HCT116 (cell line): Measurements from ENCODE around the gene FADS6. TPM values are rescaled to one million over a fixed set of nuclear protein-coding genes. Genes with fewer than 3 reads are reported as not detected.

Experiments
- ATAC-seq: fragments of 200-7000 bp; cut with Tn5 transposase; 2 replicates; pipeline ENCODE4 v1.9.1; 2020; ENCODE audit warnings: mild to moderate bottlenecking, moderate library complexity
- BruUV-seq: library from RNA; stranded (reverse); fragments of 400-500 nt; replicated peaks from 2 replicates; lab custom pipeline; 2021; lab: Mats Ljungman, UMichigan
- CTCF ChIA-PET: fragments of 300-600 bp; sonication (Branson Sonifier 250); formaldehyde crosslinking; loops from one replicate; lab custom pipeline; 2021; ENCODE audit warnings: antibody characterized with exemption; lab: Charles Lee
- POLR2A ChIA-PET: fragments of 300-600, 350-600 bp; sonication (Branson Sonifier 250); formaldehyde crosslinking; loops from one replicate; lab custom pipeline; 2021; ENCODE audit warnings: antibody characterized with exemption; lab: Charles Lee
- RAD21 ChIA-PET, 2 experiments: fragments of 300-600 bp; sonication (Branson Sonifier 250); formaldehyde crosslinking; loops; one replicate each; lab custom pipeline; 2023; ENCODE audit warnings: low total read pairs in 2 of 2; ENCODE audit not compliant: uncharacterized antibody in 2 of 2, unreplicated experiment in 2 of 2, low non-redundant PET in 1 of 2; lab: Charles Lee
- DNase-seq: peaks from one replicate; pipeline ENCODE4 v3.0.0-alpha.2; 2010; ENCODE audit warnings: low read depth, low spot score
- H2AFZ ChIP-seq: fragments of 200-600 bp; shearing (Covaris generic), sonication (generic); 2 replicates; pipeline ENCODE4 v1.6.1; 2017; ENCODE audit warnings: low read depth, mixed run types, mixed read lengths, antibody characterized with exemption, low read length; ENCODE audit not compliant: poor library complexity, severe bottlenecking
- H3K27ac ChIP-seq: 2 replicates; pipeline ENCODE4 v1.5.1; 2012; ENCODE audit warnings: low read depth, low read length
- H3K27me3 ChIP-seq: fragments of 200-600 bp; sonication (generic); 2 replicates; pipeline ENCODE4 v1.6.1; 2016; ENCODE audit warnings: mixed run types, low read length, mixed read lengths; ENCODE audit not compliant: insufficient read depth
- H3K36me3 ChIP-seq, 2 experiments: fragments of 200-500 bp in 1 of 2; fragments of 200-600 bp in 1 of 2; sonication (Bioruptor generic) in 1 of 2; sonication (generic) in 1 of 2; 2 replicates each; pipeline versions ENCODE4 v1.5.1 to v1.6.1; 2014 to 2016; ENCODE audit warnings: low read length in 2 of 2, inconsistent platforms in 1 of 2, mixed read lengths in 1 of 2, mixed run types in 1 of 2; ENCODE audit not compliant: insufficient read depth in 2 of 2, control insufficient read depth in 1 of 2
- H3K4me1 ChIP-seq, 2 experiments: fragments of 200-600 bp in 1 of 2; sonication (generic) in 1 of 2; 2 replicates each; pipeline versions ENCODE4 v1.5.1 to v1.6.1; 2012 to 2017; ENCODE audit warnings: low read length in 2 of 2, inconsistent platforms in 1 of 2, mild to moderate bottlenecking in 1 of 2, mixed read lengths in 1 of 2, mixed run types in 1 of 2, moderate library complexity in 1 of 2; ENCODE audit not compliant: insufficient read depth in 2 of 2, control insufficient read depth in 1 of 2
- H3K4me2 ChIP-seq: fragments of 200-600 bp; sonication (generic); 2 replicates; pipeline ENCODE4 v1.6.1; 2017; ENCODE audit warnings: mixed run types, low read length, mixed read lengths
- H3K4me3 ChIP-seq, 2 experiments: fragments of 200-600 bp in 1 of 2; sonication (generic) in 1 of 2; replicated peaks in 1 of 2; 2 replicates each; pipeline ENCODE4 v1.5.1; 2011 to 2016; ENCODE audit warnings: low read length in 2 of 2, control low read depth in 1 of 2, low read depth in 1 of 2, mild to moderate bottlenecking in 1 of 2, mixed read lengths in 1 of 2, mixed run types in 1 of 2
- H3K79me2 ChIP-seq: fragments of 200-600 bp; sonication (generic); 2 replicates; pipeline ENCODE4 v1.6.1; 2017; ENCODE audit warnings: mild to moderate bottlenecking, mixed run types, low read length, moderate library complexity, mixed read lengths; ENCODE audit not compliant: insufficient read depth
- H3K9ac ChIP-seq: fragments of 200-600 bp; sonication (generic); 2 replicates; pipeline ENCODE4 v1.6.1; 2016; ENCODE audit warnings: low read length, mixed read lengths
- H3K9me2 ChIP-seq: fragments of 200-600 bp; sonication (generic), shearing (Covaris generic); 2 replicates; pipeline ENCODE4 v1.6.1; 2017; ENCODE audit warnings: mixed run types, mild to moderate bottlenecking, moderate library complexity; ENCODE audit not compliant: insufficient read depth
- H3K9me3 ChIP-seq, 2 experiments: fragments of 200-500 bp in 1 of 2; fragments of 200-600 bp in 1 of 2; sonication (Bioruptor generic) in 1 of 2; sonication (generic) in 1 of 2; 2 replicates each; pipeline ENCODE4 v1.6.1; 2014 to 2017; ENCODE audit warnings: low read length in 2 of 2, mixed read lengths in 2 of 2, inconsistent platforms in 1 of 2, low read depth in 1 of 2, mild to moderate bottlenecking in 1 of 2, mixed run types in 1 of 2, moderate library complexity in 1 of 2; ENCODE audit not compliant: control insufficient read depth in 1 of 2, insufficient read depth in 1 of 2
- H4K20me1 ChIP-seq: fragments of 200-600 bp; sonication (generic), shearing (Covaris generic); 2 replicates; pipeline ENCODE4 v1.6.1; 2017; ENCODE audit warnings: mixed run types, mild to moderate bottlenecking, moderate library complexity; ENCODE audit not compliant: insufficient read depth
- EGR1 ChIP-seq: IDR thresholded peaks from 2 replicates; pipeline ENCODE4 v1.6.1; 2012; ENCODE audit warnings: low read depth
- EZH2 ChIP-seq: fragments of 200-600 bp; sonication (generic); IDR thresholded peaks from 2 replicates; pipeline ENCODE4 v1.6.1; 2017; ENCODE audit warnings: antibody characterized with exemption, mixed run types
- POLR2A ChIP-seq: IDR thresholded peaks from 2 replicates; pipeline ENCODE4 v1.7.0; 2011; ENCODE audit warnings: borderline replicate concordance; ENCODE audit not compliant: insufficient read depth, insufficient read length; ENCODE audit errors: extremely low read depth
- POLR2AphosphoS5 ChIP-seq: IDR thresholded peaks from 2 replicates; pipeline ENCODE4 v1.6.1; 2011; ENCODE audit warnings: mild to moderate bottlenecking, low read depth, low read length, moderate library complexity
- RAD21 ChIP-seq: IDR thresholded peaks from 2 replicates; pipeline ENCODE4 v1.6.1; 2012; ENCODE audit warnings: low read depth, mild to moderate bottlenecking
- SIN3A ChIP-seq: IDR thresholded peaks from 2 replicates; pipeline ENCODE4 v1.6.1; 2012; ENCODE audit warnings: low read depth
- SP1 ChIP-seq: IDR thresholded peaks from 2 replicates; pipeline ENCODE4 v1.6.1; 2012; ENCODE audit warnings: low read depth
- SRF ChIP-seq: IDR thresholded peaks from 2 replicates; pipeline ENCODE4 v1.6.1; 2012; ENCODE audit warnings: low read depth
- TCF7L2 ChIP-seq: IDR thresholded peaks from 2 replicates; pipeline ENCODE4 v1.7.0; 2011; ENCODE audit warnings: borderline replicate concordance, inconsistent platforms; ENCODE audit not compliant: insufficient read depth, insufficient read length; ENCODE audit errors: extremely low read depth
- YY1 ChIP-seq: IDR thresholded peaks from 2 replicates; pipeline ENCODE4 v1.6.1; 2011; ENCODE audit warnings: low read length, low read depth, moderate library complexity, mild to moderate bottlenecking; ENCODE audit not compliant: insufficient replicate concordance; ENCODE audit errors: extremely low read depth
- ZFX ChIP-seq: fragments of 450-650 bp; IDR thresholded peaks from 2 replicates; pipeline ENCODE4 v1.6.1; 2017
- intact Hi-C: fragments of 100-400 bp; cut with micrococcal nuclease; formaldehyde crosslinking; loops from 2 replicates; pipeline ENCODE4 v1.10.0; 2022
- total RNA-seq: library from RNA; stranded (reverse); gene quantifications from one replicate; pipeline ENCODE4 v1.2.1, GENCODE V29; 2021; ENCODE audit not compliant: unreplicated experiment
- TF ChIP-seq, protein P1 (sequence below), 3 experiments: fragments of 200-600 bp in 1 of 3; sonication (generic) in 1 of 3; IDR thresholded peaks in 2 of 3; conservative IDR thresholded peaks in 1 of 3; 2 replicates each; pipeline ENCODE4 v1.5.1; 2012 to 2017; ENCODE audit warnings: low read depth in 2 of 3, low read length in 2 of 3, antibody characterized with exemption in 1 of 3, borderline replicate concordance in 1 of 3, control low read depth in 1 of 3, mild to moderate bottlenecking in 1 of 3, mixed read lengths in 1 of 3, mixed run types in 1 of 3, moderate library complexity in 1 of 3; ENCODE audit not compliant: insufficient read depth in 1 of 3
- TF ChIP-seq, protein P2 (sequence below): IDR thresholded peaks from 2 replicates; pipeline ENCODE4 v1.6.1; 2011; ENCODE audit warnings: mild to moderate bottlenecking, low read length, moderate library complexity; ENCODE audit not compliant: insufficient replicate concordance; ENCODE audit errors: extremely low read depth
- TF ChIP-seq, protein P3 (sequence below): IDR thresholded peaks from 2 replicates; pipeline ENCODE4 v1.6.1; 2012

Gene FADS6
- total RNA-seq, 1 experiment from 2014 or later = not detected

DNA sequence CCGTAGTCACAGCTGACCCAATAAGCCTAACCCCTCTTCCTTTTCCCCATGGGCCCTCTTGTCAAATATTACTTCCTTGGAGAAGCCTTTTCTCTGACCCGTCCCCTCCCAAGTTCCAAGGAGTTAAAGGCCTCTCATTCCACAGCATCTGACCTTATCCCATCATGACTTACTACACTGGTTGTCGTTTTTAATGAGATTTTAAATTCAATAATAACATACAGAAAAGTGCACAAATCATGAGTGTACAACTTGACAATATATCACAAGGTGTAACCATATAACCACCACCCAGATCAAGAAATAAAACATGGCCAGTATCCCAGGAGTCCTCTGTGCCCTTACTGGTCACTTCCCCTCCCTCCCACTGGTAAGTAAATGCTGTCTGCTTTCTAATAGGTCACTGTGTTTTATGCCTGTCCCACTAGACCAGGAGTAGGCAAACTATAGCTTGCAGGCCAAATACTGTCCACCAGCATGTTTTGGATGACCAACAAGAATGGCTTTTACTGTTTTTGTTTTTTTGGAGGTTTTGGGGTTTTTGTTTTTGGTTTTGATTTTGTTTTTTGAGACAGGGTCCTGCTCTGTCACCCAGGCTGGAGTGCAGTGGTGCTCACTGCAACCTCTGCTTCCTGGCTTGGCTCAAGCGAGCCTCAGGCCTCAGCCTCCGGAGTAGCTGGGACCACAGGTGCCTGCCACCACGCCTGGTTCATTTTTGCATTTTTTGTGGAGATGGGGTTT, 19.4 kb downstream of the FADS6 start:
- intact Hi-C loops = loop anchor here (5.0 kb wide), 3 partner anchors 83 to 158 kb away; partner anchors contain the start of gene NAT9
- H3K4me2 ChIP-seq = peak overlapping the region; percentile 99
- no peak overlapping the region for H2AFZ ChIP-seq
- H3K9me3 ChIP-seq = no peaks in the 10 kb centered on the region
- POLR2A ChIA-PET = interaction anchor here (0.6 to 2.3 kb wide), 18 partner anchors 11 to 307 kb away, joined by 3 to 23 read pairs (median 7); partner anchors contain the start of genes FADS6, GRIN2C and JPT1
- H3K79me2 ChIP-seq = peaks cover 12% of the 10 kb centered on the region
- peaks cover 14 to 51% of the 10 kb centered on the region in 2 experiments for H3K4me1 ChIP-seq
- H3K36me3 ChIP-seq = no peaks in the 10 kb centered on the region
- H3K9me2 ChIP-seq = no peaks in the 10 kb centered on the region
- H3K27ac ChIP-seq = peak overlapping the region; percentile 77
- H4K20me1 ChIP-seq = no peaks in the 10 kb centered on the region
- peak overlapping the region; percentile 90 for H3K9ac ChIP-seq
- no peaks in the 10 kb centered on the region for H3K27me3 ChIP-seq
- TF ChIP-seq POLR2AphosphoS5 (peak; percentile 66; the same call in 1 of the 2 replicates), SP1 (0 out of 2 replicates have a peak, but pooled peaks have one; percentile 7), SIN3A (no peak), SRF (no peak), YY1 (peak; percentile 63), EZH2 (no peak), ZFX (no peak), POLR2A (peak; percentile 47), RAD21 (no peak), EGR1 (no peak), TCF7L2 (no peak)
- TF ChIP-seq, protein P1, sequence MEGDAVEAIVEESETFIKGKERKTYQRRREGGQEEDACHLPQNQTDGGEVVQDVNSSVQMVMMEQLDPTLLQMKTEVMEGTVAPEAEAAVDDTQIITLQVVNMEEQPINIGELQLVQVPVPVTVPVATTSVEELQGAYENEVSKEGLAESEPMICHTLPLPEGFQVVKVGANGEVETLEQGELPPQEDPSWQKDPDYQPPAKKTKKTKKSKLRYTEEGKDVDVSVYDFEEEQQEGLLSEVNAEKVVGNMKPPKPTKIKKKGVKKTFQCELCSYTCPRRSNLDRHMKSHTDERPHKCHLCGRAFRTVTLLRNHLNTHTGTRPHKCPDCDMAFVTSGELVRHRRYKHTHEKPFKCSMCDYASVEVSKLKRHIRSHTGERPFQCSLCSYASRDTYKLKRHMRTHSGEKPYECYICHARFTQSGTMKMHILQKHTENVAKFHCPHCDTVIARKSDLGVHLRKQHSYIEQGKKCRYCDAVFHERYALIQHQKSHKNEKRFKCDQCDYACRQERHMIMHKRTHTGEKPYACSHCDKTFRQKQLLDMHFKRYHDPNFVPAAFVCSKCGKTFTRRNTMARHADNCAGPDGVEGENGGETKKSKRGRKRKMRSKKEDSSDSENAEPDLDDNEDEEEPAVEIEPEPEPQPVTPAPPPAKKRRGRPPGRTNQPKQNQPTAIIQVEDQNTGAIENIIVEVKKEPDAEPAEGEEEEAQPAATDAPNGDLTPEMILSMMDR (IDR thresholded peaks at IDR 0.05 in 2 of 3, conservative IDR thresholded peaks at IDR 0.05 in 1 of 3; ENCODE audit: borderline replicate concordance in 1 of 3, insufficient read depth in 1 of 3, low read depth in 2 of 3, low read length in 2 of 3) = no peak
- TF ChIP-seq, protein P2, sequence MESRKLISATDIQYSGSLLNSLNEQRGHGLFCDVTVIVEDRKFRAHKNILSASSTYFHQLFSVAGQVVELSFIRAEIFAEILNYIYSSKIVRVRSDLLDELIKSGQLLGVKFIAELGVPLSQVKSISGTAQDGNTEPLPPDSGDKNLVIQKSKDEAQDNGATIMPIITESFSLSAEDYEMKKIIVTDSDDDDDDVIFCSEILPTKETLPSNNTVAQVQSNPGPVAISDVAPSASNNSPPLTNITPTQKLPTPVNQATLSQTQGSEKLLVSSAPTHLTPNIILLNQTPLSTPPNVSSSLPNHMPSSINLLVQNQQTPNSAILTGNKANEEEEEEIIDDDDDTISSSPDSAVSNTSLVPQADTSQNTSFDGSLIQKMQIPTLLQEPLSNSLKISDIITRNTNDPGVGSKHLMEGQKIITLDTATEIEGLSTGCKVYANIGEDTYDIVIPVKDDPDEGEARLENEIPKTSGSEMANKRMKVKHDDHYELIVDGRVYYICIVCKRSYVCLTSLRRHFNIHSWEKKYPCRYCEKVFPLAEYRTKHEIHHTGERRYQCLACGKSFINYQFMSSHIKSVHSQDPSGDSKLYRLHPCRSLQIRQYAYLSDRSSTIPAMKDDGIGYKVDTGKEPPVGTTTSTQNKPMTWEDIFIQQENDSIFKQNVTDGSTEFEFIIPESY = no peak
- TF ChIP-seq, protein P3, sequence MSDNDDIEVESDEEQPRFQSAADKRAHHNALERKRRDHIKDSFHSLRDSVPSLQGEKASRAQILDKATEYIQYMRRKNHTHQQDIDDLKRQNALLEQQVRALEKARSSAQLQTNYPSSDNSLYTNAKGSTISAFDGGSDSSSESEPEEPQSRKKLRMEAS = no peak
- RAD21 ChIA-PET = interaction anchor here (1.2 to 2.3 kb wide), 2 partner anchors 31 to 87 kb away, joined by 3 to 11 read pairs; no protein-coding TSS in a partner anchor
- ATAC-seq (peak; percentile 46), DNase-seq (peak; percentile 71)
- peak overlapping the region; percentile 87 to 96 for H3K4me3 ChIP-seq
- CTCF ChIA-PET = interaction anchor here (1.0 to 3.1 kb wide), 6 partner anchors 11 to 217 kb away, joined by 3 to 40 read pairs (median 8); partner anchors contain the start of gene OTOP2
- no TSS peak for BruUV-seq
